Neutrophil (primary cell): ENCODE data around the gene TTLL4.

Source experiments
- H3K27ac ChIP-seq: fragments of 200-600 bp; sonication (generic); 2 replicates; pipeline ENCODE4 v1.5.1; 2016; ENCODE audit warnings: mild to moderate bottlenecking, moderate library complexity
- H3K27me3 ChIP-seq: fragments of 200-600 bp; sonication (generic); 2 replicates; pipeline ENCODE4 v1.6.0; 2016; ENCODE audit warnings: mild to moderate bottlenecking
- H3K36me3 ChIP-seq: fragments of 200-600 bp; sonication (generic); 2 replicates; pipeline ENCODE4 v1.5.1; 2017
- H3K4me1 ChIP-seq, 2 experiments: fragments of 200-600 bp in 1 of 2; sonication (generic) in 1 of 2; 1 replicate in 1 of 2; 2 replicates in 1 of 2; pipeline versions ENCODE4 v1.5.1 to v1.6.1; 2013 to 2016; ENCODE audit warnings: low read depth in 1 of 2, low read length in 1 of 2, mild to moderate bottlenecking in 1 of 2, moderate library complexity in 1 of 2; ENCODE audit not compliant: control insufficient read depth in 1 of 2, insufficient read depth in 1 of 2
- H3K4me3 ChIP-seq, 2 experiments: fragments of 200-600 bp in 1 of 2; sonication (generic) in 1 of 2; 1 replicate in 1 of 2; 2 replicates in 1 of 2; pipeline ENCODE4 v1.5.1; 2013 to 2016; ENCODE audit warnings: low read depth in 1 of 2, low read length in 1 of 2, mild to moderate bottlenecking in 1 of 2, moderate library complexity in 1 of 2
- H3K9me3 ChIP-seq: fragments of 200-600 bp; sonication (generic); 2 replicates; pipeline ENCODE4 v1.5.1; 2016
- TF ChIP-seq, protein P1 (sequence below): fragments of 200-600 bp; sonication (generic); IDR thresholded peaks from 2 replicates; pipeline ENCODE4 v1.5.1; 2016; ENCODE audit warnings: antibody characterized with exemption

The TTLL4 gene

DNA sequence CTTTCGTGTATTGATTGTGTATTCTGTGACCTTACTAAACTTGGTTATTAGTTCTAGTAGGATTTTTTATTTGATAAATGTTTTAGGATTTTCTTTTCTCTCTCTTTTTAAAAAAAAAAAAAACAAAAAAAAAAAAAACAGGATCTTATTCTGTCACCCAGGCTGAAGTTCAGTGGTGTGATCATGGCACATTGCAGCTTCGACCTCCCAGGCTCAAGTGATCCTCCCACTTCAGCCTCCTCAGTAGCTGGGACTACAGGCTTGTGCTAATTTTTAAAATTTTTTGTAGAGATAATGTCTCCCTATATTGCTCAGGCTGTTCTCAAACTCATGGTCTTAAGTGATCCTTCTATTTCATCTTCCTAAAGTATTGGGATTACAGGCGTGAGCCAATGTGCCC is 19.0 kb downstream of the TTLL4 start:
- H3K27ac ChIP-seq: no peak overlapping the region
- no peaks in the 10 kb centered on the region for H3K27me3 ChIP-seq
- H3K9me3 ChIP-seq: no peaks in the 10 kb centered on the region
- H3K4me3 ChIP-seq: no peak overlapping the region
- H3K4me1 ChIP-seq: peaks cover 41 to 42% of the 10 kb centered on the region in 2 experiments
- TF ChIP-seq, protein P1, sequence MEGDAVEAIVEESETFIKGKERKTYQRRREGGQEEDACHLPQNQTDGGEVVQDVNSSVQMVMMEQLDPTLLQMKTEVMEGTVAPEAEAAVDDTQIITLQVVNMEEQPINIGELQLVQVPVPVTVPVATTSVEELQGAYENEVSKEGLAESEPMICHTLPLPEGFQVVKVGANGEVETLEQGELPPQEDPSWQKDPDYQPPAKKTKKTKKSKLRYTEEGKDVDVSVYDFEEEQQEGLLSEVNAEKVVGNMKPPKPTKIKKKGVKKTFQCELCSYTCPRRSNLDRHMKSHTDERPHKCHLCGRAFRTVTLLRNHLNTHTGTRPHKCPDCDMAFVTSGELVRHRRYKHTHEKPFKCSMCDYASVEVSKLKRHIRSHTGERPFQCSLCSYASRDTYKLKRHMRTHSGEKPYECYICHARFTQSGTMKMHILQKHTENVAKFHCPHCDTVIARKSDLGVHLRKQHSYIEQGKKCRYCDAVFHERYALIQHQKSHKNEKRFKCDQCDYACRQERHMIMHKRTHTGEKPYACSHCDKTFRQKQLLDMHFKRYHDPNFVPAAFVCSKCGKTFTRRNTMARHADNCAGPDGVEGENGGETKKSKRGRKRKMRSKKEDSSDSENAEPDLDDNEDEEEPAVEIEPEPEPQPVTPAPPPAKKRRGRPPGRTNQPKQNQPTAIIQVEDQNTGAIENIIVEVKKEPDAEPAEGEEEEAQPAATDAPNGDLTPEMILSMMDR: no peak
- no peaks in the 10 kb centered on the region for H3K36me3 ChIP-seq

DNA sequence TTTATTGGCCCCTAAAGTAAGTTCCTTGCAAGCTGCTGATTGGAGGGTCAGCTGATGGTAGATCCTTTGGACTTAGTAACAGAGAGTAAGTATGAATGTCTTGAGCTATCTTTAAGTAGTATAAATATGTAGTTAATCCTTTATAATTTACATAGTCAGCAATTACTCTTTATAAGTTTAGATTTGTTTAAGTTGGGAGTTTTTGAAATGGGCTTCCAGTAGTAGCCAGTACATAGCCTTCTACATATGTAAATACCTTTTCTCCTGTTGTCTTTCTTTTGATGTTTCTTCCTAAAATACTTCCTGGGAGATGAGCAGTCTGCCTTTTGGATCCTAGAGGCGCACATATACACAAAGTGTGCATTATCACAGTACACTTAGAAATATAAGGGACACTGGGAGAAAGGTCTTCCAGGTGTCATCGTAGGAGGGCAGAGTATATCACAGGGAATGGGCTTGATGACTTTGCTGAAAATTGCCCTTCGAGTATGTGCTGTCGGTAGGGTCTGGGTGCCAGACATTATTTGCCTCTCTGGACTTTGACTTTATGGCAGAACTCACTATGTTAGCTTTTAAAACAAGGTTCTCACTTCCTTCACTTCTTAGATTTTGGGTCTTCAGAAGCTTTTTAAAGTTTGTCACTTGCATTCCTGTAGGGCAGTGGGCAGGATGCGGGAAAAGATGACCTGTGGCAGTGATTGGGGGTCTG is 21.6 kb downstream of the TTLL4 start:
- peaks cover 46 to 50% of the 10 kb centered on the region in 2 experiments for H3K4me1 ChIP-seq
- H3K4me3 ChIP-seq: peak overlapping the region in 1 of 2 experiments; percentile 9
- H3K27ac ChIP-seq: peak overlapping the region; percentile 97
- no peaks in the 10 kb centered on the region for H3K9me3 ChIP-seq
- no peaks in the 10 kb centered on the region for H3K36me3 ChIP-seq
- no peaks in the 10 kb centered on the region for H3K27me3 ChIP-seq
- TF ChIP-seq, protein P1: no peak

GRCh38 chr2:218732761-218733158 is 22.1 kb downstream of the TTLL4 start:
- H3K27ac ChIP-seq: peak overlapping the region; percentile 97
- H3K36me3 ChIP-seq: no peaks in the 10 kb centered on the region
- peaks cover 46 to 50% of the 10 kb centered on the region in 2 experiments for H3K4me1 ChIP-seq
- H3K27me3 ChIP-seq: no peaks in the 10 kb centered on the region
- peak overlapping the region in 1 of 2 experiments; percentile 7 for H3K4me3 ChIP-seq
- no peaks in the 10 kb centered on the region for H3K9me3 ChIP-seq
- TF ChIP-seq, protein P1: no peak

DNA sequence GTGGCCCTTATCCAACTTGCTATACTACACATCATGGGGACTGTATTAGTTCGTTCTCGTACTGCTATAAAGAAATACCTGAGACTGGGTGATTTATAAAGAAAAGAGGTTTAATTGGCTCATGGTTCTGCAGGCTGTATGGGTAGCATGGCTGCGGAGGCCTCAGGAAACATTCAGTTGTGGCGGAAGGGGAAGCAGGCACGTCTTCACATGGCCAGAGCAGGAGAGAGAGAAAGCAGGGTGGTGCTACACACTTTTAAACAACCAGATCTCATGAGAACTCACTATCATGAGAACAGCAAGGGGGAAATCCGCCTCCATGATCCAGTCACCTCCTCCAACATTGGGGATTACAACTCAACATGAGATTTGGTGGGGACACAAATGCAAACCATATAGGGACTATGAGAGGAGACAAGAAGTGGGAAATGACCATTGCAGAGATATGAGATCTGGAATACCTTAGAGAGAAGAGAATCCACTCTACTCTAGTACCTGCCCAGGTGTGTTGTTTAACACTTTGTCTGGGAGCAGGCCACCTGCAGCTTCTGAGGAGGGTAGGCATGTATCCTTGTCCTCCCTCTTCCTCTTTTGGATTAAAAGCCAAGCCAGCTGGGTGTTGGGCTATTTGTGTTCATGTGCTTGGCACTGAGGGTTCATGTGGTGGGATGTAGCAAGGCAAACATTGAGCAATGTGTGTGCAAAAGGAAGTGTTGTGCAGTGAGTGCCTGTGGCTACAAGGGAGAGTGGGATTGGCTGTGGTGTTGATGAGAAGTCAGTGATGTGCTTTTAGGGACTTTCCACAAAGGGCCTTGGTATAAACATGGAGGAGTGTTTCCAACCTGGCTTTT is 22.8 kb downstream of the TTLL4 start:
- Histone ChIP-seq H3K9me3 (no peaks in the 10 kb centered on the region), H3K27ac (peak overlapping the region; percentile 97), H3K27me3 (no peaks in the 10 kb centered on the region), H3K36me3 (no peaks in the 10 kb centered on the region), H3K4me3 (peak overlapping the region in 1 of 2 experiments; percentile 7), H3K4me1 (peaks cover 41 to 49% of the 10 kb centered on the region in 2 experiments)
- TF ChIP-seq, protein P1: peak; percentile 35

GRCh38 chr2:218734190-218734975 is 23.7 kb downstream of the TTLL4 start:
- no peaks in the 10 kb centered on the region for H3K9me3 ChIP-seq
- TF ChIP-seq, protein P1: no peak
- H3K27me3 ChIP-seq: no peaks in the 10 kb centered on the region
- peak overlapping the region; percentile 7 to 32 for H3K4me3 ChIP-seq
- H3K27ac ChIP-seq: peak overlapping the region; percentile 97
- no peaks in the 10 kb centered on the region for H3K36me3 ChIP-seq
- H3K4me1 ChIP-seq: peaks cover 39 to 46% of the 10 kb centered on the region in 2 experiments
